Activated CD4-positive, alpha-beta T cell treated with anti-CD3 and anti-CD28 coated beads, Interleukin-2, amount 10 ng/mL, durations not matched to agents 24 days and 14 days (primary cell): ENCODE results near the gene FRMD4B. TPM values are rescaled to one million over a fixed set of nuclear protein-coding genes. Genes with fewer than 3 reads are reported as not detected.

Experiments used
- DNase-seq: peaks from one replicate; pipeline ENCODE4 v3.0.0; 2022
- H3K27ac Mint-ChIP-seq: one replicate; pipeline ENCODE4 v1.8.0; 2022; ENCODE audit warnings: mild to moderate bottlenecking, mixed read lengths
- H3K27me3 Mint-ChIP-seq: one replicate; pipeline ENCODE4 v1.8.0; 2022; ENCODE audit warnings: mixed read lengths
- H3K36me3 Mint-ChIP-seq: one replicate; pipeline ENCODE4 v1.8.0; 2022; ENCODE audit warnings: low read depth, mild to moderate bottlenecking, mixed read lengths
- H3K4me1 Mint-ChIP-seq: one replicate; pipeline ENCODE4 v1.8.0; 2021; ENCODE audit warnings: mixed read lengths
- H3K4me3 Mint-ChIP-seq: one replicate; pipeline ENCODE4 v1.8.0; 2022; ENCODE audit warnings: mild to moderate bottlenecking, moderate library complexity, mixed read lengths
- H3K9me3 Mint-ChIP-seq: one replicate; pipeline ENCODE4 v1.8.0; 2021; ENCODE audit warnings: mixed read lengths
- intact Hi-C: fragments of 100-400 bp; cut with micrococcal nuclease; formaldehyde crosslinking; loops from one replicate; pipeline ENCODE4 v1.15.1; 2023
- total RNA-seq: library from RNA; stranded (reverse); gene quantifications from 2 replicates; pipeline ENCODE4 v1.2.3, GENCODE V29; 2022

FRMD4B gene
- total RNA-seq, 1 donor from 2014 or later, result 59.1 TPM

- no peaks in the 10 kb centered on the region for H3K9me3 Mint-ChIP-seq
- intact Hi-C loops, result no loop called here
- no peak for DNase-seq
- no peaks in the 10 kb centered on the region for H3K36me3 Mint-ChIP-seq
- no peak overlapping the region for H3K27ac Mint-ChIP-seq
- H3K4me3 Mint-ChIP-seq, result no peak overlapping the region
- H3K27me3 Mint-ChIP-seq, result peaks cover 2% of the 10 kb centered on the region
- H3K4me1 Mint-ChIP-seq, result peaks cover 24% of the 10 kb centered on the region
Measured at GRCh38 chr3:69367586-69367985, 18.3 kb downstream of the FRMD4B start.

- intact Hi-C loops, result no loop called here
- Mint-ChIP-seq H3K9me3 (no peaks in the 10 kb centered on the region), H3K4me1 (peaks cover 10% of the 10 kb centered on the region), H3K36me3 (no peaks in the 10 kb centered on the region), H3K27ac (no peak overlapping the region), H3K27me3 (peaks cover 20% of the 10 kb centered on the region), H3K4me3 (no peak overlapping the region)
- DNase-seq, result no peak
Measured at GRCh38 chr3:69364354-69364753, 21.5 kb downstream of the FRMD4B start.

GRCh38 chr3:69360690-69361089 lies 25.2 kb downstream of the FRMD4B start:
- Mint-ChIP-seq H3K36me3 (no peaks in the 10 kb centered on the region), H3K9me3 (no peaks in the 10 kb centered on the region), H3K27me3 (peaks cover 21% of the 10 kb centered on the region), H3K4me1 (no peaks in the 10 kb centered on the region), H3K4me3 (no peak overlapping the region), H3K27ac (no peak overlapping the region)
- no peak for DNase-seq
- intact Hi-C loops, result no loop called here

- DNase-seq, result no peak
- Mint-ChIP-seq H3K27me3 (peaks cover 22% of the 10 kb centered on the region), H3K9me3 (no peaks in the 10 kb centered on the region), H3K27ac (no peak overlapping the region), H3K4me1 (no peaks in the 10 kb centered on the region), H3K36me3 (no peaks in the 10 kb centered on the region), H3K4me3 (no peak overlapping the region)
- intact Hi-C loops, result no loop called here
Measured at GRCh38 chr3:69359916-69360315, 26.0 kb downstream of the FRMD4B start.

- peaks cover 3% of the 10 kb centered on the region for H3K4me1 Mint-ChIP-seq
Measured at GRCh38 chr3:69359339-69359893, 26.5 kb downstream of the FRMD4B start.

GRCh38 chr3:69357196-69357595 lies 28.7 kb downstream of the FRMD4B start:
- Mint-ChIP-seq H3K4me1 (peaks cover 17% of the 10 kb centered on the region), H3K27me3 (peaks cover 23% of the 10 kb centered on the region), H3K4me3 (no peak overlapping the region), H3K27ac (no peak overlapping the region), H3K36me3 (no peaks in the 10 kb centered on the region), H3K9me3 (peaks cover 3% of the 10 kb centered on the region)
- no peak for DNase-seq
- intact Hi-C loops, result no loop called here

More at GRCh38 chr3:69359339-69359893, 26.5 kb downstream of the FRMD4B start:
- H3K27ac Mint-ChIP-seq, result no peak overlapping the region
- intact Hi-C loops, result no loop called here
- no peak overlapping the region for H3K4me3 Mint-ChIP-seq
- H3K36me3 Mint-ChIP-seq, result no peaks in the 10 kb centered on the region
- H3K9me3 Mint-ChIP-seq, result no peaks in the 10 kb centered on the region
- H3K27me3 Mint-ChIP-seq, result peaks cover 24% of the 10 kb centered on the region
- DNase-seq, result no peak

- peaks cover 3% of the 10 kb centered on the region for H3K9me3 Mint-ChIP-seq
- peaks cover 10% of the 10 kb centered on the region for H3K27me3 Mint-ChIP-seq
- no peaks in the 10 kb centered on the region for H3K36me3 Mint-ChIP-seq
- H3K27ac Mint-ChIP-seq, result no peak overlapping the region
- no peak overlapping the region for H3K4me3 Mint-ChIP-seq
- H3K4me1 Mint-ChIP-seq, result peaks cover 18% of the 10 kb centered on the region
- no peak for DNase-seq
- intact Hi-C loops, result no loop called here
Measured at GRCh38 chr3:69354948-69355347, 30.9 kb downstream of the FRMD4B start.

- DNase-seq, result peak; percentile 63
- Mint-ChIP-seq H3K9me3 (peaks cover 3% of the 10 kb centered on the region), H3K27me3 (peaks cover 11% of the 10 kb centered on the region), H3K4me1 (peaks cover 18% of the 10 kb centered on the region), H3K27ac (peak overlapping the region; percentile 59), H3K4me3 (peak overlapping the region; percentile 84), H3K36me3 (no peaks in the 10 kb centered on the region)
- intact Hi-C loops, result loop anchor here (1.0 kb wide), 1 partner anchor 26 kb away; no protein-coding TSS in a partner anchor
Measured at GRCh38 chr3:69353503-69353902, 32.4 kb downstream of the FRMD4B start.

GRCh38 chr3:69353088-69353478 lies 32.8 kb downstream of the FRMD4B start:
- peaks cover 18% of the 10 kb centered on the region for H3K4me1 Mint-ChIP-seq
- H3K4me3 Mint-ChIP-seq, result peak overlapping the region; percentile 84
- H3K9me3 Mint-ChIP-seq, result peaks cover 3% of the 10 kb centered on the region
- H3K27me3 Mint-ChIP-seq, result peaks cover 13% of the 10 kb centered on the region
- no peak for DNase-seq
- peak overlapping the region; percentile 59 for H3K27ac Mint-ChIP-seq
- intact Hi-C loops, result loop anchor here (1.0 kb wide), 1 partner anchor 26 kb away; no protein-coding TSS in a partner anchor
- no peaks in the 10 kb centered on the region for H3K36me3 Mint-ChIP-seq

GRCh38 chr3:69352305-69353087 lies 33.4 kb downstream of the FRMD4B start:
- no peak for DNase-seq
- H3K36me3 Mint-ChIP-seq, result no peaks in the 10 kb centered on the region
- peak overlapping the region; percentile 84 for H3K4me3 Mint-ChIP-seq
- H3K4me1 Mint-ChIP-seq, result peaks cover 18% of the 10 kb centered on the region
- intact Hi-C loops, result loop anchor here (1.0 kb wide), 1 partner anchor 25 kb away; no protein-coding TSS in a partner anchor
- no peak overlapping the region for H3K27ac Mint-ChIP-seq
- H3K9me3 Mint-ChIP-seq, result peaks cover 3% of the 10 kb centered on the region
- H3K27me3 Mint-ChIP-seq, result peaks cover 15% of the 10 kb centered on the region

GRCh38 chr3:69343875-69344274 lies 42.0 kb downstream of the FRMD4B start:
- Mint-ChIP-seq H3K27me3 (peaks cover 15% of the 10 kb centered on the region), H3K4me1 (peaks cover 2% of the 10 kb centered on the region), H3K4me3 (no peak overlapping the region), H3K36me3 (peaks cover 2% of the 10 kb centered on the region), H3K27ac (no peak overlapping the region), H3K9me3 (peaks cover 9% of the 10 kb centered on the region)
- DNase-seq, result no peak
- intact Hi-C loops, result no loop called here

- peaks cover 2% of the 10 kb centered on the region for H3K4me1 Mint-ChIP-seq
- DNase-seq, result no peak
- peaks cover 5% of the 10 kb centered on the region for H3K27me3 Mint-ChIP-seq
- peaks cover 2% of the 10 kb centered on the region for H3K36me3 Mint-ChIP-seq
- no peak overlapping the region for H3K4me3 Mint-ChIP-seq
- no peak overlapping the region for H3K27ac Mint-ChIP-seq
- intact Hi-C loops, result no loop called here
- H3K9me3 Mint-ChIP-seq, result peaks cover 12% of the 10 kb centered on the region
Measured at GRCh38 chr3:69342074-69342473, 43.8 kb downstream of the FRMD4B start.

- intact Hi-C loops, result no loop called here
- DNase-seq, result no peak
- H3K9me3 Mint-ChIP-seq, result peaks cover 10% of the 10 kb centered on the region
- no peak overlapping the region for H3K4me3 Mint-ChIP-seq
- H3K27ac Mint-ChIP-seq, result no peak overlapping the region
- peaks cover 2% of the 10 kb centered on the region for H3K4me1 Mint-ChIP-seq
- no peaks in the 10 kb centered on the region for H3K27me3 Mint-ChIP-seq
- H3K36me3 Mint-ChIP-seq, result peaks cover 2% of the 10 kb centered on the region
Measured at GRCh38 chr3:69339760-69340159, 46.1 kb downstream of the FRMD4B start.

GRCh38 chr3:69338911-69339310 lies 47.0 kb downstream of the FRMD4B start:
- Mint-ChIP-seq H3K27ac (no peak overlapping the region), H3K36me3 (peaks cover 2% of the 10 kb centered on the region), H3K4me3 (no peak overlapping the region), H3K9me3 (peaks cover 10% of the 10 kb centered on the region), H3K4me1 (peaks cover 2% of the 10 kb centered on the region), H3K27me3 (no peaks in the 10 kb centered on the region)
- intact Hi-C loops, result no loop called here
- no peak for DNase-seq
